ENCODE measurements around the gene LEKR1. TPM values are rescaled to one million over a fixed set of nuclear protein-coding genes. Genes with fewer than 3 reads are reported as not detected.

LEKR1 gene
- total and polyA plus RNA-seq, 9 of the 15 experiments (the other 6 are each of a cell fraction or from before 2014, with no cell fraction given): 0.76 to 1.8 (median 1.2) TPM

- TF ChIP-seq ZNF143 (CRISPR knock-in tag; IDR thresholded peaks at IDR 0.05) (no peak), ZNF311 (CRISPR knock-in tag; IDR thresholded peaks at IDR 0.05) (no peak)
- Histone ChIP-seq H3K9ac (ENCODE audit: insufficient read depth in 1 of 2, low read depth in 2 of 2, low read length in 2 of 2) (no peak overlapping the region), H3K9me1 (ENCODE audit: control insufficient read depth, insufficient read depth, low read length) (no peaks in the 10 kb centered on the region), H3K79me2 (ENCODE audit: control insufficient read depth, insufficient read depth, low read length) (no peaks in the 10 kb centered on the region), H3K27ac (ENCODE audit: extremely low read depth, low read depth, low read length) (no peak overlapping the region), H4K20me1 (replicated peaks; ENCODE audit: control insufficient read depth, insufficient read depth, low read length) (no peaks in the 10 kb centered on the region), H2AFZ (ENCODE audit: low read depth, low read length) (no peak overlapping the region), H3K4me1 (replicated peaks in 1 of 2; ENCODE audit: control insufficient read depth in 2 of 2, insufficient read depth in 2 of 2, low read length in 2 of 2) (no peaks in the 10 kb centered on the region), H3K4me3 (no peak overlapping the region), H3K9me3 (replicated peaks; ENCODE audit: control insufficient read depth, insufficient read depth, low read depth, low read length) (no peaks in the 10 kb centered on the region), H3K27me3 (ENCODE audit: control insufficient read depth in 2 of 2, insufficient read depth in 2 of 2, low read length in 2 of 2) (no peaks in the 10 kb centered on the region), H3K4me2 (ENCODE audit: insufficient read depth, low read length) (no peak overlapping the region), H3K36me3 (ENCODE audit: control insufficient read depth, insufficient read depth, low read length) (no peaks in the 10 kb centered on the region)
- no peak for ATAC-seq
- in situ Hi-C loops (cut with MboI): no loop called here
- no TSS peak for BruUV-seq (replicated peaks)
- WGBS (ENCODE audit: insufficient coverage, low coverage, missing lambda C conversion rate): 10% methylated on average over 2 of the region's 2 CpGs
- FAIRE-seq: no peak
- POLR2A ChIA-PET: interaction anchor here (0.6 to 1.7 kb wide), 2 partner anchors 8 to 313 kb away, joined by 4 to 5 read pairs; no protein-coding TSS in a partner anchor
- CTCF ChIA-PET (ENCODE audit: low intra/inter-chr PET ratio): no interaction called here
- no peak for DNase-seq (ENCODE audit: extremely low read depth in 1 of 4, low spot score in 3 of 4)
- intact Hi-C loops (cut with micrococcal nuclease): no loop called here
These were observed 36.2 kb downstream of the LEKR1 start for GRCh38 chr3:156862338-156862737.

GRCh38 chr3:156865732-156866131 lies 39.6 kb downstream of the LEKR1 start:
- no peak for FAIRE-seq
- no peaks in the 10 kb centered on the region for H3K4me1 ChIP-seq (replicated peaks in 1 of 2; ENCODE audit: control insufficient read depth in 2 of 2, insufficient read depth in 2 of 2, low read length in 2 of 2)
- no peak overlapping the region for H3K9ac ChIP-seq (ENCODE audit: insufficient read depth in 1 of 2, low read depth in 2 of 2, low read length in 2 of 2)
- H4K20me1 ChIP-seq (replicated peaks; ENCODE audit: control insufficient read depth, insufficient read depth, low read length): no peaks in the 10 kb centered on the region
- H3K36me3 ChIP-seq (ENCODE audit: control insufficient read depth, insufficient read depth, low read length): no peaks in the 10 kb centered on the region
- no peak for DNase-seq (ENCODE audit: extremely low read depth in 1 of 4, low spot score in 3 of 4)
- H2AFZ ChIP-seq (ENCODE audit: low read depth, low read length): no peak overlapping the region
- BruUV-seq (replicated peaks): no TSS peak
- no peak overlapping the region for H3K4me2 ChIP-seq (ENCODE audit: insufficient read depth, low read length)
- no peak overlapping the region for H3K4me3 ChIP-seq
- POLR2A ChIA-PET: no interaction called here
- no peaks in the 10 kb centered on the region for H3K79me2 ChIP-seq (ENCODE audit: control insufficient read depth, insufficient read depth, low read length)
- 0% methylated on average over 2 of the region's 2 CpGs for WGBS (ENCODE audit: insufficient coverage, low coverage, missing lambda C conversion rate)
- in situ Hi-C loops (cut with MboI): no loop called here
- H3K27ac ChIP-seq (ENCODE audit: extremely low read depth, low read depth, low read length): no peak overlapping the region
- ATAC-seq: no peak
- no peaks in the 10 kb centered on the region for H3K9me1 ChIP-seq (ENCODE audit: control insufficient read depth, insufficient read depth, low read length)
- 0 out of 2 replicates have a peak, but pooled peaks cover 1% of the 10 kb centered on the region for H3K9me3 ChIP-seq (replicated peaks; ENCODE audit: control insufficient read depth, insufficient read depth, low read depth, low read length)
- H3K27me3 ChIP-seq (ENCODE audit: control insufficient read depth in 2 of 2, insufficient read depth in 2 of 2, low read length in 2 of 2): no peaks in the 10 kb centered on the region
- intact Hi-C loops (cut with micrococcal nuclease): no loop called here
- CTCF ChIA-PET (ENCODE audit: low intra/inter-chr PET ratio): no interaction called here
- TF ChIP-seq PTRF (tag; IDR thresholded peaks at IDR 0.05): no peak
- TF ChIP-seq FOXJ2 (tag; IDR thresholded peaks at IDR 0.05): no peak
- TF ChIP-seq SP2 (IDR thresholded peaks at IDR 0.05; ENCODE audit: extremely low read depth, low read depth, low read length, poor library complexity, severe bottlenecking): no peak
- TF ChIP-seq CEBPZ (IDR thresholded peaks at IDR 0.05; ENCODE audit: borderline replicate concordance, low read depth, low read length): no peak
- no peak for TF ChIP-seq ATF2 (CRISPR knock-in tag; IDR thresholded peaks at IDR 0.05)

Data from K562 (cell line).